ENCODE measurements around the gene ABO. TPM values are rescaled to one million over a fixed set of nuclear protein-coding genes. Genes with fewer than 3 reads are reported as not detected.
"Not testable (repeated sequence)": the region's sequence is repeated elsewhere in the genome, so short reads cannot be mapped to it uniquely, and the experiment has no call there.

ABO gene
- total and polyA plus RNA-seq, 8 donors, result 0.72 to 67.1 (median 4.1) TPM

- H3K36me3 ChIP-seq, result no peaks in the 10 kb centered on the region
- H3K4me1 ChIP-seq, result peaks cover 14 to 21% (median 18%) of the 10 kb centered on the region in 4 donors
- H3K27me3 ChIP-seq, result peaks cover 0 to 29% (median 0%) of the 10 kb centered on the region in 3 donors
- H3K4me3 ChIP-seq, result no peak overlapping the region
- DNase-seq, result no peak
- H3K9me3 ChIP-seq, result no peaks in the 10 kb centered on the region
- no peak overlapping the region for H3K27ac ChIP-seq
- intact Hi-C loops (cut with DNase I; ENCODE audit: low total_unique reads), result no loop called here
- TF ChIP-seq CTCF (IDR thresholded peaks at IDR 0.05) (no peak), EP300 (IDR thresholded peaks at IDR 0.05) (no peak)
- WGBS, 5 donors, result 69 to 81% (median 80%) methylated on average over 10 to 11 of the region's 11 CpGs
Measured at GRCh38 chr9:133235549-133236222, 39.3 kb downstream of the ABO start.

GRCh38 chr9:133234577-133235322 lies 40.3 kb downstream of the ABO start:
- H3K9me3 ChIP-seq, result no peaks in the 10 kb centered on the region
- intact Hi-C loops (cut with DNase I; ENCODE audit: low total_unique reads), result no loop called here
- H3K4me1 ChIP-seq, result peaks cover 14 to 21% (median 18%) of the 10 kb centered on the region in 4 donors
- 85 to 91% (median 89%) methylated on average over 21 to 31 of the region's 31 CpGs for WGBS, 5 donors
- peaks cover 0 to 23% (median 0%) of the 10 kb centered on the region in 3 donors for H3K27me3 ChIP-seq
- no peak overlapping the region for H3K27ac ChIP-seq
- H3K36me3 ChIP-seq, result no peaks in the 10 kb centered on the region
- no peak for DNase-seq
- H3K4me3 ChIP-seq, result no peak overlapping the region
- TF ChIP-seq EP300 (IDR thresholded peaks at IDR 0.05), result no peak
- TF ChIP-seq CTCF (IDR thresholded peaks at IDR 0.05), result no peak
- TF ChIP-seq POLR2A (IDR thresholded peaks at IDR 0.05), result no peak
- TF ChIP-seq POLR2AphosphoS5 (IDR thresholded peaks at IDR 0.05), result no peak

DNA sequence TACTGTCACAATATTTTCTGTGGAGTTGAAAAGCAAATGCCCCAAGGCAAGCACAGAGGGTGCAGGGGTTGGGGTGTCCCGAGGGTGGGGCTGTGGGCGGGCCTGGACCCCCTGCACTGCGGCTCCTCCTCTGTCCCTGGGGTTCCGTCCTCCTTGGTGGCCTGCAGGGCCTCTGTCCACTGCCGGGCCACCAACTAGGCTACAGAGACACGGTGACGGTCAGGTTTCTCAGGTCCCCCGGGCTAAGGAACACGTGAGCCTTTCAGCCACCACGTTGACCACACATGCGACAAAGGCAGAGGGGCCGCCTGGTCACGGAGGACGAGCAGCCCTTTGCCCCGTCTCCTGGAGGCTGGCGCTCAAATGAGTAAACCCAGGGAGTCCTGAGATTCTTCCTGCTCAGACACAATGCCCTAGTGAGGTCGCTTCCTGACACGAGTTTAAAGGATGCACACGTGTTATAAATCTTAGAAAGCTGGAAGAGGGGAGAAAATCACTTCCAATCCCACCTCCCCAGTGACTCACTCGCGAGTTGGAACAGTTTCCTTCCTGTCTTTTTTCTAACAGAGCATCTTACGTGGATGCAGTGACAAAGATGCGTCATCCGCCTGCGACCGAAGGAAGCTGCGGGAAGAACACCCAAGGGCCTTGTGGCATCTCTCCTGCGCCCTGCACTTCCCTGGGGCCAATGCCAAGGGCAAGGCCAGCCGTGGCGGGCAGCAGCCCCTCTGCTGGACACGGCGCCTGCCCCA lies 41.1 kb downstream of the ABO start:
- WGBS, 5 donors, result 78 to 83% (median 81%) methylated on average over 30 to 32 of the region's 32 CpGs
- H3K27ac ChIP-seq, result no peak overlapping the region
- H3K9me3 ChIP-seq, result no peaks in the 10 kb centered on the region
- no peaks in the 10 kb centered on the region for H3K36me3 ChIP-seq
- no peak overlapping the region for H3K4me3 ChIP-seq
- TF ChIP-seq EP300 (IDR thresholded peaks at IDR 0.05), result no peak
- TF ChIP-seq POLR2A (IDR thresholded peaks at IDR 0.05), result no peak
- no peak for TF ChIP-seq CTCF (IDR thresholded peaks at IDR 0.05)
- no peak for TF ChIP-seq POLR2AphosphoS5 (IDR thresholded peaks at IDR 0.05)
- H3K4me1 ChIP-seq, result peaks cover 8 to 12% (median 11%) of the 10 kb centered on the region in 4 donors
- intact Hi-C loops (cut with DNase I; ENCODE audit: low total_unique reads), result no loop called here
- peaks cover 0 to 14% (median 0%) of the 10 kb centered on the region in 3 donors for H3K27me3 ChIP-seq
- no peak for DNase-seq

GRCh38 chr9:133231934-133232568 lies 43.0 kb downstream of the ABO start:
- H3K36me3 ChIP-seq; H3K4me1 ChIP-seq; H3K9me3 ChIP-seq; H3K4me3 ChIP-seq; intact Hi-C loops (cut with DNase I; ENCODE audit: low total_unique reads); H3K27ac ChIP-seq; DNase-seq: not testable (repeated sequence)
- WGBS, 5 donors, result 81 to 83% (median 82%) methylated on average over 24 of the region's 24 CpGs
- H3K27me3 ChIP-seq, result peaks cover 0 to 16% (median 0%) of the 10 kb centered on the region in 3 donors

- 87 to 94% (median 91%) methylated on average over 7 of the region's 7 CpGs for WGBS, 5 donors
- H3K36me3 ChIP-seq; H3K27ac ChIP-seq; intact Hi-C loops (cut with DNase I; ENCODE audit: low total_unique reads); H3K9me3 ChIP-seq; DNase-seq; H3K4me3 ChIP-seq; H3K4me1 ChIP-seq: not testable (repeated sequence)
- peaks cover 0 to 28% (median 0%) of the 10 kb centered on the region in 3 donors for H3K27me3 ChIP-seq
Measured at GRCh38 chr9:133230514-133230913, 44.5 kb downstream of the ABO start.
